ENCODE results near the gene LUC7L3. TPM values are rescaled to one million over a fixed set of nuclear protein-coding genes. Genes with fewer than 3 reads are reported as not detected.

LUC7L3 gene
- total and polyA plus RNA-seq, 2 experiments from 2014 or later: 69.3 to 501 TPM

- no peak for TF ChIP-seq REST (IDR thresholded peaks at IDR 0.05; ENCODE audit: unreplicated experiment)
- TF ChIP-seq ETS1 (IDR thresholded peaks at IDR 0.05): no peak
- no peak for TF ChIP-seq ZNF114 (CRISPR knock-in tag; IDR thresholded peaks at IDR 0.05)
- TF ChIP-seq POLR2AphosphoS5 (IDR thresholded peaks at IDR 0.05; ENCODE audit: low read depth): no peak
Measured at GRCh38 chr17:50675190-50675589, 44.2 kb upstream of the LUC7L3 start (continued).

- Histone ChIP-seq H3K79me2 (replicated peaks; ENCODE audit: insufficient read depth) (no peaks in the 10 kb centered on the region), H3K4me2 (no peak overlapping the region), H3K9me2 (ENCODE audit: insufficient read depth) (no peaks in the 10 kb centered on the region), H3K4me1 (ENCODE audit: insufficient read depth) (no peaks in the 10 kb centered on the region), H2AFZ (no peak overlapping the region), H3F3A (replicated peaks; ENCODE audit: low read depth) (no peaks in the 10 kb centered on the region), H3K27me3 (ENCODE audit: insufficient read depth) (no peaks in the 10 kb centered on the region), H3K4me3 (no peak overlapping the region), H4K20me1 (replicated peaks; ENCODE audit: insufficient read depth) (no peaks in the 10 kb centered on the region), H3K36me3 (ENCODE audit: insufficient read depth) (no peaks in the 10 kb centered on the region), H3K27ac (ENCODE audit: low read depth) (no peak overlapping the region)
- Mint-ChIP-seq H3K27me3 (ENCODE audit: insufficient read depth, low read depth, poor library complexity) (peaks cover 10% of the 10 kb centered on the region), H3K4me3 (no peak overlapping the region), H3K27ac (no peak overlapping the region), H3K4me1 (no peaks in the 10 kb centered on the region), H3K9me3 (no peaks in the 10 kb centered on the region), H3K36me3 (ENCODE audit: low read depth) (no peaks in the 10 kb centered on the region)
- no peak for ATAC-seq
- DNase-seq (ENCODE audit: low spot score): no peak
- TF ChIP-seq EZH2phosphoT487 (IDR thresholded peaks at IDR 0.05; ENCODE audit: unreplicated experiment): no peak
- TF ChIP-seq ZNF114 (CRISPR knock-in tag; IDR thresholded peaks at IDR 0.05): no peak
- no peak for TF ChIP-seq NANOG (IDR thresholded peaks at IDR 0.05; ENCODE audit: borderline replicate concordance)
- TF ChIP-seq STAT1 (IDR thresholded peaks at IDR 0.05; ENCODE audit: unreplicated experiment): no peak
- TF ChIP-seq POLR2AphosphoS5 (IDR thresholded peaks at IDR 0.05; ENCODE audit: low read depth): no peak
- TF ChIP-seq CTCF (conservative IDR thresholded peaks at IDR 0.05; ENCODE audit: low read depth in 2 of 2): no peak
- TF ChIP-seq EZH2 (IDR thresholded peaks at IDR 0.05; ENCODE audit: low read depth, unreplicated experiment): no peak
- TF ChIP-seq REST (IDR thresholded peaks at IDR 0.05; ENCODE audit: unreplicated experiment): no peak
Measured at GRCh38 chr17:50675627-50676026, 43.8 kb upstream of the LUC7L3 start.

Measured in GM23338 (cell line).